ENCODE results near the gene CYP8B1. TPM values are rescaled to one million over a fixed set of nuclear protein-coding genes. Genes with fewer than 3 reads are reported as not detected.
A peak's percentile ranks its signal among the peaks of the same experiment; 100 is the strongest.

CYP8B1 gene
- total and polyA plus RNA-seq, 9 of the 15 experiments (the other 6 are each of a cell fraction or from before 2014, with no cell fraction given): 0.04 TPM; not detected in 8

DNA sequence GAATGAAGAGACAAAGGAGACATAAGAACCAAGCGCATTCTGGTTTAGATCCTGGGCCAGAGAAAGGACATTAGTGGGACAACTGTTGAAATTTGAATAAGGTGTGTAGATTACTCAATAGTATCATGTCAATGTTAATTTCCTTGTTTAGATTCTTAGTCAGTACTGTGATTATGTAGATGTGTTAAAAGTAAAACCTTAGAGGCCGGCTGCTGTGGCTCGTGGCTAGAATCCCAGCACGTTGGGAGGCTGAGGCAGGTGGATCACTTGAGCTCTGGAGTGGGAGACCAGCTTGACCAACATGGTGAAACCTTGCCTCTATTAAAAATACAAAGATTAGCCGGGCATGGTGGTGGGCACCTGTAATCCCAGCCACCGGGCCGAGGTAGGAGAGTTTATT, 26.7 kb downstream of the CYP8B1 start (continued):
- TF ChIP-seq, protein P1, sequence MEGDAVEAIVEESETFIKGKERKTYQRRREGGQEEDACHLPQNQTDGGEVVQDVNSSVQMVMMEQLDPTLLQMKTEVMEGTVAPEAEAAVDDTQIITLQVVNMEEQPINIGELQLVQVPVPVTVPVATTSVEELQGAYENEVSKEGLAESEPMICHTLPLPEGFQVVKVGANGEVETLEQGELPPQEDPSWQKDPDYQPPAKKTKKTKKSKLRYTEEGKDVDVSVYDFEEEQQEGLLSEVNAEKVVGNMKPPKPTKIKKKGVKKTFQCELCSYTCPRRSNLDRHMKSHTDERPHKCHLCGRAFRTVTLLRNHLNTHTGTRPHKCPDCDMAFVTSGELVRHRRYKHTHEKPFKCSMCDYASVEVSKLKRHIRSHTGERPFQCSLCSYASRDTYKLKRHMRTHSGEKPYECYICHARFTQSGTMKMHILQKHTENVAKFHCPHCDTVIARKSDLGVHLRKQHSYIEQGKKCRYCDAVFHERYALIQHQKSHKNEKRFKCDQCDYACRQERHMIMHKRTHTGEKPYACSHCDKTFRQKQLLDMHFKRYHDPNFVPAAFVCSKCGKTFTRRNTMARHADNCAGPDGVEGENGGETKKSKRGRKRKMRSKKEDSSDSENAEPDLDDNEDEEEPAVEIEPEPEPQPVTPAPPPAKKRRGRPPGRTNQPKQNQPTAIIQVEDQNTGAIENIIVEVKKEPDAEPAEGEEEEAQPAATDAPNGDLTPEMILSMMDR (IDR thresholded peaks at IDR 0.05 in 2 of 3, conservative IDR thresholded peaks at IDR 0.05 in 1 of 3; ENCODE audit: insufficient read depth in 2 of 3, low read depth in 1 of 3, low read length in 3 of 3): no peak
- TF ChIP-seq TEAD1 (CRISPR knock-in tag; IDR thresholded peaks at IDR 0.05) (no peak), TCFL5 (CRISPR knock-in tag; conservative IDR thresholded peaks at IDR 0.05) (no peak), MCM7 (IDR thresholded peaks at IDR 0.05) (no peak), MAZ (CRISPR knock-in tag; conservative IDR thresholded peaks at IDR 0.05 in 1 of 2, IDR thresholded peaks at IDR 0.05 in 1 of 2) (no peak)

DNA sequence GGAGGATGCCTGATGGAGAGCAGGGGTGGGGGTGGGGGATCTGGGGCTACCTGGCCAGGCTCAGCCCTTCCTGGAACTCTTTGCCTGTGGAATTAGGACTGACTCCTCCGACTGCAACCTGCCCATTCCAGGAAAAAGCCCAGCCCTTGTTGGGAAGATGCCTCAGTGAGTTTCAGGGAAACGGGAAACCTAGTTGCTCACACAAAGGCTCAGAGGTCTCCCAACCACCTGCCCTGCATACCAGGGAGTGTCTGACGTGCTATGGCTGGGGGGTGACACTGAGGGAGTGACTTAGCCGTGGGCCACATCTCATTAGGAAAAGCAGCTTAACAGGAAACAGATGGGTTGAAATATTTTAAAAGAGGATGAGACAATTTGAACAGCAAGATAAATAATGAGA, 27.9 kb downstream of the CYP8B1 start:
- in situ Hi-C loops (cut with MboI): no loop called here
- no peaks in the 10 kb centered on the region for H3K9me3 ChIP-seq (replicated peaks; ENCODE audit: control insufficient read depth, insufficient read depth, low read depth, low read length)
- no peaks in the 10 kb centered on the region for H3K9me1 ChIP-seq (ENCODE audit: control insufficient read depth, insufficient read depth, low read length)
- no peaks in the 10 kb centered on the region for H3K79me2 ChIP-seq (ENCODE audit: control insufficient read depth, insufficient read depth, low read length)
- CTCF ChIA-PET (ENCODE audit: low intra/inter-chr PET ratio): no interaction called here
- DNase-seq (ENCODE audit: extremely low read depth in 1 of 4, low spot score in 3 of 4) (no peak), FAIRE-seq (no peak), ATAC-seq (no peak)
- H3K9ac ChIP-seq (ENCODE audit: insufficient read depth in 1 of 2, low read depth in 2 of 2, low read length in 2 of 2): no peak overlapping the region
- no peaks in the 10 kb centered on the region for H3K36me3 ChIP-seq (ENCODE audit: control insufficient read depth, insufficient read depth, low read length)
- H4K20me1 ChIP-seq (replicated peaks; ENCODE audit: control insufficient read depth, insufficient read depth, low read length): no peaks in the 10 kb centered on the region
- TF ChIP-seq HMG20A (CRISPR knock-in tag; conservative IDR thresholded peaks at IDR 0.05): no peak
- no peak for TF ChIP-seq DEAF1 (CRISPR knock-in tag; IDR thresholded peaks at IDR 0.05)
- TF ChIP-seq, protein P2, sequence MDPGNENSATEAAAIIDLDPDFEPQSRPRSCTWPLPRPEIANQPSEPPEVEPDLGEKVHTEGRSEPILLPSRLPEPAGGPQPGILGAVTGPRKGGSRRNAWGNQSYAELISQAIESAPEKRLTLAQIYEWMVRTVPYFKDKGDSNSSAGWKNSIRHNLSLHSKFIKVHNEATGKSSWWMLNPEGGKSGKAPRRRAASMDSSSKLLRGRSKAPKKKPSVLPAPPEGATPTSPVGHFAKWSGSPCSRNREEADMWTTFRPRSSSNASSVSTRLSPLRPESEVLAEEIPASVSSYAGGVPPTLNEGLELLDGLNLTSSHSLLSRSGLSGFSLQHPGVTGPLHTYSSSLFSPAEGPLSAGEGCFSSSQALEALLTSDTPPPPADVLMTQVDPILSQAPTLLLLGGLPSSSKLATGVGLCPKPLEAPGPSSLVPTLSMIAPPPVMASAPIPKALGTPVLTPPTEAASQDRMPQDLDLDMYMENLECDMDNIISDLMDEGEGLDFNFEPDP (CRISPR knock-in tag; IDR thresholded peaks at IDR 0.05): no peak
- TF ChIP-seq, protein P3, sequence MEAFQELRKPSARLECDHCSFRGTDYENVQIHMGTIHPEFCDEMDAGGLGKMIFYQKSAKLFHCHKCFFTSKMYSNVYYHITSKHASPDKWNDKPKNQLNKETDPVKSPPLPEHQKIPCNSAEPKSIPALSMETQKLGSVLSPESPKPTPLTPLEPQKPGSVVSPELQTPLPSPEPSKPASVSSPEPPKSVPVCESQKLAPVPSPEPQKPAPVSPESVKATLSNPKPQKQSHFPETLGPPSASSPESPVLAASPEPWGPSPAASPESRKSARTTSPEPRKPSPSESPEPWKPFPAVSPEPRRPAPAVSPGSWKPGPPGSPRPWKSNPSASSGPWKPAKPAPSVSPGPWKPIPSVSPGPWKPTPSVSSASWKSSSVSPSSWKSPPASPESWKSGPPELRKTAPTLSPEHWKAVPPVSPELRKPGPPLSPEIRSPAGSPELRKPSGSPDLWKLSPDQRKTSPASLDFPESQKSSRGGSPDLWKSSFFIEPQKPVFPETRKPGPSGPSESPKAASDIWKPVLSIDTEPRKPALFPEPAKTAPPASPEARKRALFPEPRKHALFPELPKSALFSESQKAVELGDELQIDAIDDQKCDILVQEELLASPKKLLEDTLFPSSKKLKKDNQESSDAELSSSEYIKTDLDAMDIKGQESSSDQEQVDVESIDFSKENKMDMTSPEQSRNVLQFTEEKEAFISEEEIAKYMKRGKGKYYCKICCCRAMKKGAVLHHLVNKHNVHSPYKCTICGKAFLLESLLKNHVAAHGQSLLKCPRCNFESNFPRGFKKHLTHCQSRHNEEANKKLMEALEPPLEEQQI (IDR thresholded peaks at IDR 0.05): no peak
- TF ChIP-seq SMARCE1 (IDR thresholded peaks at IDR 0.05): no peak
- TF ChIP-seq ZZZ3 (IDR thresholded peaks at IDR 0.05): no peak
- TF ChIP-seq, protein P4, sequence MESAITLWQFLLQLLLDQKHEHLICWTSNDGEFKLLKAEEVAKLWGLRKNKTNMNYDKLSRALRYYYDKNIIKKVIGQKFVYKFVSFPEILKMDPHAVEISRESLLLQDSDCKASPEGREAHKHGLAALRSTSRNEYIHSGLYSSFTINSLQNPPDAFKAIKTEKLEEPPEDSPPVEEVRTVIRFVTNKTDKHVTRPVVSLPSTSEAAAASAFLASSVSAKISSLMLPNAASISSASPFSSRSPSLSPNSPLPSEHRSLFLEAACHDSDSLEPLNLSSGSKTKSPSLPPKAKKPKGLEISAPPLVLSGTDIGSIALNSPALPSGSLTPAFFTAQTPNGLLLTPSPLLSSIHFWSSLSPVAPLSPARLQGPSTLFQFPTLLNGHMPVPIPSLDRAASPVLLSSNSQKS (CRISPR knock-in tag; IDR thresholded peaks at IDR 0.05): no peak
- TF ChIP-seq RNF2 (IDR thresholded peaks at IDR 0.05): no peak
- H2AFZ ChIP-seq (ENCODE audit: low read depth, low read length): peak overlapping the region; percentile 83; the same call in 1 of the 2 replicates
- POLR2A ChIA-PET: interaction anchor here (0.9 to 1.7 kb wide), 2 partner anchors 21 to 27 kb away, joined by 3 to 6 read pairs; no protein-coding TSS in a partner anchor
- H3K4me3 ChIP-seq: no peak overlapping the region
- no TSS peak for BruUV-seq (replicated peaks)
- 13% methylated on average over 4 of the region's 4 CpGs for WGBS (ENCODE audit: insufficient coverage, low coverage, missing lambda C conversion rate)
- peaks cover 2 to 25% of the 10 kb centered on the region in 2 experiments; a peak in 2 of 5 replicates for H3K27me3 ChIP-seq (ENCODE audit: control insufficient read depth in 2 of 2, insufficient read depth in 2 of 2, low read length in 2 of 2)
- no peak overlapping the region for H3K4me2 ChIP-seq (ENCODE audit: insufficient read depth, low read length)
- H3K4me1 ChIP-seq (replicated peaks in 1 of 2; ENCODE audit: control insufficient read depth in 2 of 2, insufficient read depth in 2 of 2, low read length in 2 of 2): peaks cover 11 to 35% of the 10 kb centered on the region in 2 experiments
- intact Hi-C loops (cut with micrococcal nuclease): no loop called here
- no peak overlapping the region for H3K27ac ChIP-seq (ENCODE audit: extremely low read depth, low read depth, low read length)

Data from K562 (cell line).